CD14-positive monocyte (primary cell): Measurements from ENCODE around the gene MAX. TPM values are rescaled to one million over a fixed set of nuclear protein-coding genes. Genes with fewer than 3 reads are reported as not detected.

Experiments used
- DNase-seq, 3 donors: peaks; one replicate each; pipeline ENCODE4 v3.0.0-alpha.2; 2011 to 2022
- H2AFZ ChIP-seq: 2 replicates; pipeline ENCODE4 v1.6.0; 2012; ENCODE audit warnings: mild to moderate bottlenecking, low read depth, low read length, inconsistent platforms; ENCODE audit not compliant: insufficient read depth, poor library complexity, severe bottlenecking
- H3K27ac ChIP-seq, 2 donors: 1 replicate in 1 of 2; 2 replicates in 1 of 2; pipeline ENCODE4 v1.5.1; 2012 to 2013; ENCODE audit warnings: low read length in 2 of 2, control low read depth in 1 of 2, inconsistent platforms in 1 of 2, low read depth in 1 of 2, mild to moderate bottlenecking in 1 of 2
- H3K27me3 ChIP-seq, 2 donors: one replicate each; pipeline versions ENCODE4 v1.6.0 to v1.6.1; 2011 to 2013; ENCODE audit warnings: low read length in 2 of 2; ENCODE audit not compliant: control insufficient read depth in 2 of 2, insufficient read depth in 2 of 2
- H3K36me3 ChIP-seq, 2 donors: replicated peaks in 1 of 2; 1 replicate in 1 of 2; 2 replicates in 1 of 2; pipeline versions ENCODE4 v1.5.1 to v1.6.1; 2012 to 2013; ENCODE audit warnings: low read length in 2 of 2, control low read depth in 1 of 2, inconsistent platforms in 1 of 2, mild to moderate bottlenecking in 1 of 2; ENCODE audit not compliant: insufficient read depth in 2 of 2, control insufficient read depth in 1 of 2
- H3K4me1 ChIP-seq, 2 donors: 1 replicate in 1 of 2; 2 replicates in 1 of 2; pipeline versions ENCODE4 v1.5.1 to v1.6.1; 2012 to 2013; ENCODE audit warnings: low read length in 2 of 2, control low read depth in 1 of 2, inconsistent platforms in 1 of 2, mild to moderate bottlenecking in 1 of 2, moderate library complexity in 1 of 2; ENCODE audit not compliant: insufficient read depth in 2 of 2, control insufficient read depth in 1 of 2
- H3K4me2 ChIP-seq: replicated peaks from 2 replicates; pipeline ENCODE3; 2012; ENCODE audit warnings: low read length, moderate library complexity, mild to moderate bottlenecking; ENCODE audit not compliant: poor library complexity, severe bottlenecking; ENCODE audit errors: extremely low read depth
- H3K4me3 ChIP-seq, 3 experiments: fragments of 200-600 bp in 1 of 3; sonication (generic) in 1 of 3; replicated peaks in 1 of 3; 1 replicate in 2 of 3; 2 replicates in 1 of 3; pipeline ENCODE4 v1.5.1; 2011 to 2013; ENCODE audit warnings: low read length in 3 of 3, mild to moderate bottlenecking in 3 of 3, control low read depth in 2 of 3, low read depth in 2 of 3, inconsistent platforms in 1 of 3, moderate library complexity in 1 of 3
- H3K79me2 ChIP-seq: 2 replicates; pipeline ENCODE4 v1.6.0; 2012; ENCODE audit warnings: mild to moderate bottlenecking, control low read depth, inconsistent platforms, low read length, moderate library complexity; ENCODE audit not compliant: insufficient read depth
- H3K9ac ChIP-seq: 2 replicates; pipeline ENCODE4 v1.6.0; 2017; ENCODE audit warnings: low read length, mild to moderate bottlenecking; ENCODE audit not compliant: insufficient read depth, poor library complexity, severe bottlenecking
- H3K9me3 ChIP-seq, 2 donors: replicated peaks in 1 of 2; 1 replicate in 1 of 2; 2 replicates in 1 of 2; pipeline versions ENCODE4 v1.5.1 to v1.6.1; 2012 to 2013; ENCODE audit warnings: low read length in 2 of 2, control low read depth in 1 of 2; ENCODE audit not compliant: control insufficient read depth in 1 of 2, insufficient read depth in 1 of 2
- H4K20me1 ChIP-seq: 2 replicates; pipeline ENCODE4 v1.6.0; 2012; ENCODE audit warnings: mild to moderate bottlenecking, low read length, control low read depth, moderate library complexity; ENCODE audit not compliant: insufficient read depth
- H3K27ac Mint-ChIP-seq, 7 donors: one replicate each; pipeline ENCODE4 v1.8.0; 2020; ENCODE audit warnings: mild to moderate bottlenecking in 7 of 7, mixed read lengths in 7 of 7, moderate library complexity in 6 of 7, inconsistent platforms in 2 of 7
- H3K27me3 Mint-ChIP-seq, 3 donors: one replicate each; pipeline ENCODE4 v1.8.0; 2021 to 2022; ENCODE audit warnings: low read depth in 3 of 3, mild to moderate bottlenecking in 3 of 3, mixed read lengths in 3 of 3, moderate library complexity in 3 of 3, inconsistent platforms in 1 of 3
- H3K36me3 Mint-ChIP-seq, 2 donors: one replicate each; pipeline ENCODE4 v1.8.0; 2020; ENCODE audit warnings: mixed read lengths in 2 of 2, inconsistent platforms in 1 of 2, mild to moderate bottlenecking in 1 of 2
- H3K4me1 Mint-ChIP-seq: one replicate; pipeline ENCODE4 v1.8.0; 2020; ENCODE audit warnings: mild to moderate bottlenecking, mixed read lengths
- H3K4me3 Mint-ChIP-seq, 2 donors: one replicate each; pipeline ENCODE4 v1.8.0; 2020; ENCODE audit warnings: mild to moderate bottlenecking in 2 of 2, mixed read lengths in 2 of 2, moderate library complexity in 1 of 2
- H3K9me3 Mint-ChIP-seq, 7 donors: one replicate each; pipeline ENCODE4 v1.8.0; 2020 to 2022; ENCODE audit warnings: mixed read lengths in 7 of 7, mild to moderate bottlenecking in 6 of 7, moderate library complexity in 6 of 7, inconsistent platforms in 2 of 7
- WGBS: methylation state at CpG from one replicate; pipeline ENCODE4 v1.1.5; 2013; ENCODE audit warnings: missing lambda C conversion rate; ENCODE audit not compliant: insufficient coverage; 5-methylcytosine and 5-hydroxymethylcytosine counted together
- intact Hi-C, 2 donors: fragments of 100-400 bp; cut with micrococcal nuclease; formaldehyde crosslinking; loops; one replicate each; pipeline versions ENCODE4 v1.15.0 to v1.15.1; 2023
- polyA plus RNA-seq, 3 donors: library from polyadenylated mRNA; depleted of rRNA in 1 of 3; unstranded in 2 of 3; stranded (reverse) in 1 of 3; fragments of 300-500 nt in 2 of 3; fragments of >200 nt in 1 of 3; fragmentation: Illumina TruSeq in 2 of 3; gene quantifications; 1 replicate in 2 of 3; 2 replicates in 1 of 3; pipeline ENCODE4 v1.2.3, GENCODE V29; 2012 to 2021
- TF ChIP-seq, protein P1 (sequence below): fragments of 200-600 bp; IDR thresholded peaks from one replicate; pipeline ENCODE4 v1.8.0; 2022; ENCODE audit warnings: antibody characterized with exemption, mild to moderate bottlenecking

The MAX gene
- polyA plus RNA-seq, 3 donors: 78.2 to 87.0 (median 81.5) TPM

GRCh38 chr14:65096323-65097089 lies 5.8 kb downstream of the MAX start:
- no peak for DNase-seq
- Mint-ChIP-seq H3K9me3 (no peaks in the 10 kb centered on the region), H3K27me3 (no peaks in the 10 kb centered on the region), H3K4me3 (no peak overlapping the region), H3K27ac (peak overlapping the region; percentile 1 to 64 (median 44)), H3K36me3 (peaks cover 57 to 69% of the 10 kb centered on the region in 2 donors), H3K4me1 (peaks cover 53% of the 10 kb centered on the region)
- H2AFZ ChIP-seq: no peak overlapping the region
- H3K36me3 ChIP-seq: peaks cover 49 to 62% of the 10 kb centered on the region in 2 donors
- H3K4me1 ChIP-seq: peaks cover 38 to 39% of the 10 kb centered on the region in 2 donors
- no peaks in the 10 kb centered on the region for H3K27me3 ChIP-seq
- H3K9ac ChIP-seq: no peak overlapping the region
- H3K79me2 ChIP-seq: peaks cover 99% of the 10 kb centered on the region
- intact Hi-C loops: loop anchor here in 1 of 2 donors (10.0 kb wide), 1 partner anchor 712 kb away; the partner anchor contains the start of gene MTHFD1
- no peaks in the 10 kb centered on the region for H3K9me3 ChIP-seq
- no peak overlapping the region for H3K4me2 ChIP-seq
- no peak overlapping the region for H3K4me3 ChIP-seq
- H4K20me1 ChIP-seq: peaks cover 68% of the 10 kb centered on the region
- peak overlapping the region in 1 of 2 donors; percentile 75 for H3K27ac ChIP-seq
- TF ChIP-seq, protein P1, sequence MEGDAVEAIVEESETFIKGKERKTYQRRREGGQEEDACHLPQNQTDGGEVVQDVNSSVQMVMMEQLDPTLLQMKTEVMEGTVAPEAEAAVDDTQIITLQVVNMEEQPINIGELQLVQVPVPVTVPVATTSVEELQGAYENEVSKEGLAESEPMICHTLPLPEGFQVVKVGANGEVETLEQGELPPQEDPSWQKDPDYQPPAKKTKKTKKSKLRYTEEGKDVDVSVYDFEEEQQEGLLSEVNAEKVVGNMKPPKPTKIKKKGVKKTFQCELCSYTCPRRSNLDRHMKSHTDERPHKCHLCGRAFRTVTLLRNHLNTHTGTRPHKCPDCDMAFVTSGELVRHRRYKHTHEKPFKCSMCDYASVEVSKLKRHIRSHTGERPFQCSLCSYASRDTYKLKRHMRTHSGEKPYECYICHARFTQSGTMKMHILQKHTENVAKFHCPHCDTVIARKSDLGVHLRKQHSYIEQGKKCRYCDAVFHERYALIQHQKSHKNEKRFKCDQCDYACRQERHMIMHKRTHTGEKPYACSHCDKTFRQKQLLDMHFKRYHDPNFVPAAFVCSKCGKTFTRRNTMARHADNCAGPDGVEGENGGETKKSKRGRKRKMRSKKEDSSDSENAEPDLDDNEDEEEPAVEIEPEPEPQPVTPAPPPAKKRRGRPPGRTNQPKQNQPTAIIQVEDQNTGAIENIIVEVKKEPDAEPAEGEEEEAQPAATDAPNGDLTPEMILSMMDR: no peak
- WGBS: 54% methylated on average over 6 of the region's 6 CpGs

GRCh38 chr14:65095633-65096205 lies 6.6 kb downstream of the MAX start:
- H3K9me3 Mint-ChIP-seq: no peaks in the 10 kb centered on the region
- H3K27ac Mint-ChIP-seq: peak overlapping the region in 5 of 7 donors; percentile 8 to 64 (median 44)
- H2AFZ ChIP-seq: no peak overlapping the region
- H3K9me3 ChIP-seq: no peaks in the 10 kb centered on the region
- peaks cover 65 to 77% of the 10 kb centered on the region in 2 donors for H3K36me3 Mint-ChIP-seq
- H3K4me3 Mint-ChIP-seq: no peak overlapping the region
- peaks cover 76% of the 10 kb centered on the region for H4K20me1 ChIP-seq
- H3K4me2 ChIP-seq: no peak overlapping the region
- DNase-seq: no peak
- no peak overlapping the region for H3K4me3 ChIP-seq
- no peaks in the 10 kb centered on the region for H3K27me3 ChIP-seq
- TF ChIP-seq, protein P1: no peak
- peaks cover 99% of the 10 kb centered on the region for H3K79me2 ChIP-seq
- no peak overlapping the region for H3K9ac ChIP-seq
- H3K4me1 ChIP-seq: peaks cover 32 to 33% of the 10 kb centered on the region in 2 donors
- H3K27ac ChIP-seq: peak overlapping the region in 1 of 2 donors; percentile 75
- WGBS: 80% methylated on average over 1 of the region's 3 CpGs
- H3K36me3 ChIP-seq: peaks cover 56 to 70% of the 10 kb centered on the region in 2 donors
- H3K4me1 Mint-ChIP-seq: peaks cover 50% of the 10 kb centered on the region
- no peaks in the 10 kb centered on the region for H3K27me3 Mint-ChIP-seq
- intact Hi-C loops: loop anchor here in 1 of 2 donors (10.0 kb wide), 1 partner anchor 711 kb away; the partner anchor contains the start of gene MTHFD1
